Activated naive CD4-positive, alpha-beta T cell (primary cell): ENCODE data around the gene TEX55.
"Not testable (repeated sequence)": the region's sequence is repeated elsewhere in the genome, so short reads cannot be mapped to it uniquely, and the experiment has no call there.

Experiments
- DNase-seq, 4 experiments: peaks; one replicate each; lab custom pipeline; 2025; lab: John Stamatoyannopoulos, UW

TEX55 gene

DNA sequence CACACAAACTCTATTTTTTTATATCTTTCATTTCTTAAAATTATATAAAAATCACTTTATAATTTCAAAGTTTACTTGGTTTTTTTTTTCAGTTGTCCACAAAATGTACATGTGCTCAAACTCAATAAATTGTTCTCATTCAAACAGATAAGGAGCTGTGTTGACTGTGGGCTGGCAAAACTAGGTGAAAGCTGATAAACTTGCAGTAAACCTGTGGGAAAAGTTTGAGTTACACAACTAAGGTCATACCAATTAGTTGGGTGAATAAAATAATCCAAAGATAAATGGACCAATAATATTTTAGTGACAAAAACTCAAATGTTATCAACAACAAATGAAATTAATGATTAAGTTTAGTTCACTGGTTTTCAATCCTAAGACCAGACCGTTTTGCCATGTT, 14.8 kb downstream of the TEX55 start:
- DNase-seq = no peak

DNA sequence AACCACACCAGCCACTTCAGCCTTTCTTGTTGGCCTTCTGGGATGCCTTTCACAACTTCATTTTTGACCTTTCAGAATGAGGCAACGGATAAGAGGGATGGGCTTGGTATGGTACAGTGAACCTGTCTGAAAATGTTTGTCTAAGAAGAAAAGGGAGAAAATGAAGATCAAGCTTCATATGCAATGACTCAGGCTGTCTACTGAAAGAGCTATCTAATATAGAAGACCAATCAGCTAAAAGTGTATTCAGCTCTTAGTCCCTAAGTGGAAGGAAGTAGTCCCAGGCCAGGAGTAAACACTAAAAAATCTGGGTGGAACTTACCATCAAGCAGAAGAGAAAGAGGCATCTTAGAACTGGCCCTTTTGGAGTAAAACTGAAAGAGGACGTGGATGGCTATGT, 15.3 kb downstream of the TEX55 start:
- DNase-seq = no peak

DNA sequence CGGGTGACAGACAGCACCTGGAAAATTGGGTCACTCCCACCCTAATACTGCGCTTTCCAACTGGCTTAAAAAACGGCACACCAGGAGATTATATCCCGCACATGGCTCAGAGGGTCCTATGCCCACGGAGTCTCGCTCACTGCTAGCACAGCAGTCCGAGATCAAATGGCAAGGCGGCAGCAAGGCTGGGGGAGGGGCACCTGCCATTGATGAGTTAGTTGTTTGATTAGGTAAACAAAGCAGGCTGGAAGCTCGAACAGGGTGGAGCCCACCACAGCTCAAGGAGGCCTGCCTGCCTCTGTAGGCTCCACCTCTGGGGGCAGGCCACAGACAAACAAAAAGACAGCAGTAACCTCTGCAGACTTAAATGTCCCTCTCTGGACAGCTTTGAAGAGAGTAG, 18.8 kb downstream of the TEX55 start:
- not testable (repeated sequence) for DNase-seq

DNA sequence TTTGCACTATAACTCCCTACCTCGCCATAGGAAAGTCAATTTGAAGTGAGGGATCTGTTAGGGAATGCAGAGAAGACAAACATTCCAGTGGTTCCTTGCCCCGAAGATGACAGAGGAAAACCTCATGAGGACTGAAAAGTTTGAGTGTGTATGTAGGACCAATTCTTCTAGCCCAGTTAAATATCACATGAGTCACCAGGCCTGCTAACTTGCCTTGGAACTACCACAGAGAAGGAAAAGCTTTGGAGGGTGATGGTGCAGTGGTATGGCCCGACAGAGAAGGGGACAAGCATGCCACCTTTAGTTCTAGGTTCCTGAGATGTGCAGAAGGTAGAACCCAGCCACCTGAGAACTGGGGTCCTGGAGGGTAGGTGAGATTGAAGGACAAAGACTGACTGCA, 24.9 kb downstream of the TEX55 start:
- no peak for DNase-seq

DNA sequence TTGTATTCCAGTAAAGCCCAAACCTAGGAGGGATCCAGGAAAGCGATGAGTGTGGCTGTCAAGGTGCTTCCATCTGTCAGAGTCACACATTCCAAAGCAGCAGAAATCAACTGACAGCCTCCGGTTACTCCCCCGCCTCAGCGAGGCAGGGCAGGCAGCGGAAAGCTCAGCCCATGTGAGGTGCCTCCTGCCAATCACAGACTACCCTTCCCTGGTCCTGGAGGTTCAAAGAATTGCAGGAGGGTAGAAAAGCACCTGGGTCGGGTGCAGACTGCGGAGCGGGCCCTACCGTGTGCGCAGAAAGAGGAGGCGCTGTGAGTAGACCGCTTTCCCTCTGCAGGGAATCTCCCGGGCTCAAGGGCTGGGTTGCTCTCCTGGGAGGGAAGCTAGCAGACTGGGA, 27.4 kb downstream of the TEX55 start, which contains the start of gene UPK1B:
TSS of gene UPK1B (plus strand) at position 274 of the 400 bp plus-strand sequence. CDS start 13,144 bp downstream, outside the sequence.
- DNase-seq = no peak

DNA sequence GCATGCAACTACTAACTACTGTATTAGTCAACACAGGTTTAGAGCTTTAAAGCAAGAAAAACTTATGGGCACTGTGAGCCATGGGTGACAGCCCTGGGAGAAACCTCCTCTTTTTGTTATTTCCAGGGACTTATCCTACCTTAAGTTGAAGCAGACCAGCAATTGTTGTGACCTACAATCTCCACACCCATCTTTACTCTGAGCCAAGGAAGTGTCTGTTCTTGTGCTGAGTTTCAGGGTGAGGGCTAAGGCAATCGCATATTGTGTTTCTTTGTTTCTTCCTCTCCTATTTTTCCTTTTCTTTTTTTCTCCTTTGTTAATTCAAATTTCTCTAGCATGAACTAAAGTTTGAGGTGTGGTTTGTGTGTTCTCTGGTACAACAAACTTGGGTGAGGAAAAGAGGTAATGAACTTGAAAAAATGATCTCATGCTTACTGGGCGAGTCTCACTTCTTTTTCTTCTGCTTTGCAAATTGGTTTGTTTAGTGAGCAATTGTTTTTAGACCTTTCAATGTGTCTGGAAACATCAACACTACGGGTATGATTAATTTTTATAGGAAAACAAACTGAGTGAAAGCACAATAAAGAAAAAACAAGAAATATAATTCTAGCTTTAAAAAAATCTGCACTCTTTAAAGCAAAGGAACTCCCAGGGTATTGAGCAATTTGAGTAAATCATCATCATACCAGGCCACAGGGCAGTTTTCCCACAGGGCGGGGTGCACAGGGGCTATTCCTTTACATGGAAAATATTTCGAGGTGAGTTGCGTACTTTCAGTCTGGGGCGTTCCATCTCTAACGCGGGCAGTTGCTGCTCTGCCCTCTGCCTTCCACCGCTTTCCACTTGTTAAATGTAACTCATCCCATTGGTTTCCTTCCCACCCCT, 30.1 kb downstream of the TEX55 start:
- no peak for DNase-seq

DNA sequence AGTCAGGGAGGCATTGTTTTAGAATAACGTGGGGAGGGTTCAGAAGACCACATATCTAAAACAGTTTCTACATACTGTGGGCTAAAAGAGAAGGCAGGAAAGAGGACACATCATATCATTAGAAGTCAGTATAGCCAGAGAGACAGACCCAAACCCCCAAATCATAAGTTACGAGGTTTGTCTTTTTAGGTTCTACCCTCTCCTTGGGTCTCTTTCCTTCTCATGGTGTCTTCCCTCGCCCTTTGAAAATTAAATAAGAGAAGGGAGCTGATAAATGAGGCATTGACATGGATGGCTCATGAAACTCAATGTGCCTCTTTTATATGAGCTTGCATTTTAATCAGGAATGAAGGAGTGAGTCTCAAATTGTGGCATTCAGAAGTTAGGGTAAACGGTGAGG, 30.8 kb downstream of the TEX55 start:
- DNase-seq = no peak

DNA sequence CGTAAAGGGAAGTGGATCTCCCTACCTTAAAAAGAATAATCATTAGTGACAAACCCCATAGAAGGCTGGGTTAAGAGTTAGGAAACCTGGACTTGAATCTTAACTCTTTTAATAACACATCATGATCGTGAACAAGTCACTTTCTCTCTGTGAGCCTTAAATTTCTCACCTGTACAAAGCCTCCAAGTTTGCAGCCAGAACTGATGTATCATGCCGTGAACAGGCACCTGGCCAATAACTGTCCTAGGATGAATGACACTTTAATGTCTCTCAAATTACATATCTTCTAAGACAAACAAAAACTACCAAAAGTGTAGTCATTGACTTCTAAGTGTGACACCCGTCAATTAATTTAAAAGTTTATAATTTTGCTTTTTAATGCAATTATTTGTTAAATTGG, 31.4 kb downstream of the TEX55 start:
- DNase-seq = no peak

DNA sequence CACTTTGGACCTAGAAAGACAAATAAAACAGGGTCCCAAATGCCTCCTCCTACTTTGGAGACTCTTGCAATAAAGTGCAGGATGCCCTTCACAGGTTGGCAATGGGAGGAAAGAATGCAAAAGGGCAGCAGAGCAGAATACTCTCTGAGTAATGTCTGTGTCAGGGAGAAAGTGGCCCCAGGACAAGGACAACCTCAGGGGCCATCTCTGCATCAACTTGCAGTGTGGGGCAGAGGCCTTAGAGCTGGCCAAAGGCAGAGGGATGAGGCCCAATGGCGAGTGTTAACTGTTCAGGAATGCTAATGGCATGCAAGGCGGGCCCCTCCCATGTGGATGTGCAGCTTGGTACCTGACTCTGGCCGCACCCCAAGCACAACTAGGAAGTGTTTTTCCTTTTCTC, 35.8 kb downstream of the TEX55 start:
- no peak for DNase-seq

DNA sequence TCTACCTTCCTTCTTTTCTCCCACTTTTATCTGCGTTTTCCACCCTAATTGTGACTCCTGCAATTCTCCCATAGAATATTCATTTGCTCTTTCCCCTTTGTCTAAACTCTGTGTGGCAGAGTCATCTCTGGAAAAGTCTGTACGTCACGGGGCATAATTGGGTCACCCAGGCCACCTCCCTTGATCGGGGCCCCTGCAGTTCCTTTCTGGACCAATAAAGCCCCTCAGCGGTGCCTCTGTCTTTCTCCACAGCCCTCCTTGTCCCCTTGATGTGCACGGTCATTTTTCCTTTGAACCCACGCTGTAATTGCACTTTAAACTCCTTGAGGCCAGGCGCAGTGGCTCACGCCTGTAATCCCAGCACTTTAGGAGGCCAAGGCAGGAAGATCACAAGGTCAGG, 38.1 kb downstream of the TEX55 start:
- DNase-seq = no peak

DNA sequence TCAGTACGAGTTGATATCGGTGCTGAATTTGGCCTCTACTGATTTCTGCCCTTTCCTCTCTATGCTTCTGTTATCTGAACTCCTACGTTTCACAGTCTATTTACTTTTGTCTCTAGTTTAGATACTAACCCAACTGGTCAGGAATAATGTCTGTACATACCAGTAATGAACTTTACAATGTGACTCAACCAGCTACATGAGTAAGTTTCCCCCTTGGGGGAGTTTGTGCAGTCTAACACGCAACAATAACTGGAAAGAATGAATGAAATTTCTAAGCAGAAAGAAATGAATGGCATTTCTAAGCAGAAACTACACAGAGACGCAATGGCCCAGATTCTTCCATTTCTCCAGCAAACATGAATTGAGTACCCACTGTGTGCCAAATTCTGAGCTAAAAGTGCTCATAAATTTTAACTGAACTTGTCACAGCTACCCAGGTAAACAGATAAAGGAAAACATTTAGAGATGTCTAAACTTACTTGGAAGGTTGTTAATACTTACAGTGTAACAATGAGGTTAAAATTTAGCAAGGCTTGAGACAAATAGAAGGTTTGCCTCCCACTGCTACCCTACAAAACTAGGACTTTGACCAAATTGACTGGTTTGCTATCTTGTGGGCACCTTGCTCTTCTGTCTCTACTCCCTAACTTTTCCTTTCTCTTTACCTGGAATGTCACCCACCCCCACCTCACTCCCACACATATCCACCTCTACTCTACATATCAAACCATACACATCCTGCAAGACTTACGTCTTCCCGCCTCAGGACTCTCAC, 39.0 kb downstream of the TEX55 start:
- DNase-seq = no peak

DNA sequence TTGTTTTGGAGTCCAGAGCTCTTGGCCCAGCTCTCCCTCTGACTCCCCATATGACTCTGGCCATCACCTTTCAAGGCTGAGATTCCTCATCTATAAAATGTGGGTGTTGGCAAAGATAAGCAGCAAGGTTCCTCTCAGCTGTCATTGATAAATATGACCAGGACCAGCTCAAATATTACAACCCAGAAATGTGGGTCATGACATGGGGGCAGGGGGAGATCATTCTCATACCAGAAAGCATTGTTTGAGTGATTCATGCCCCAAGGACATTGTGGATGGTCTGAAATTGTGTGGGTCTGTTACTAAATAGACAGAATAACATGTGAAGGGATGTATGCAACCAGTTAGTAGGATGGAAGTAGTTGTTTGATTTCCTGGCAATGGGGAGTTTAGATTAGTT, 41.3 kb downstream of the TEX55 start:
- no peak for DNase-seq

DNA sequence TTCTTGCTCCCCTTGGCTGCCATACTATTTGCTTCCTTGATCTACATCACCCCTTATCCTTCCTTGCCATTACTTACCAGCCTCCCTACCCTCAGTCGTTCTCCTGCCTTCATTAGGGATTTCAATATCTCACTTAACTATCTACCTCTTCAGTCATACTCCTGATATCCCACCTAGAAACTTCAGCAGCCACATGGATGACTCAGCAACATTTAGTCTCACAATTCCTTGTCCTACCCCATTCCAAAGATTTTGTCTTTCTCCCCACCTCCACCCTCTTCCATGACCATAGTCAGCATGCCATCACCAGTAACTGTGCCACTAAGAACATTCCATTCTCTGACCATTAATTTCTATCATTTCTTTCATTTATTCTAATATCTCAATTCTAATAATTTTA, 45.8 kb downstream of the TEX55 start:
- no peak for DNase-seq

DNA sequence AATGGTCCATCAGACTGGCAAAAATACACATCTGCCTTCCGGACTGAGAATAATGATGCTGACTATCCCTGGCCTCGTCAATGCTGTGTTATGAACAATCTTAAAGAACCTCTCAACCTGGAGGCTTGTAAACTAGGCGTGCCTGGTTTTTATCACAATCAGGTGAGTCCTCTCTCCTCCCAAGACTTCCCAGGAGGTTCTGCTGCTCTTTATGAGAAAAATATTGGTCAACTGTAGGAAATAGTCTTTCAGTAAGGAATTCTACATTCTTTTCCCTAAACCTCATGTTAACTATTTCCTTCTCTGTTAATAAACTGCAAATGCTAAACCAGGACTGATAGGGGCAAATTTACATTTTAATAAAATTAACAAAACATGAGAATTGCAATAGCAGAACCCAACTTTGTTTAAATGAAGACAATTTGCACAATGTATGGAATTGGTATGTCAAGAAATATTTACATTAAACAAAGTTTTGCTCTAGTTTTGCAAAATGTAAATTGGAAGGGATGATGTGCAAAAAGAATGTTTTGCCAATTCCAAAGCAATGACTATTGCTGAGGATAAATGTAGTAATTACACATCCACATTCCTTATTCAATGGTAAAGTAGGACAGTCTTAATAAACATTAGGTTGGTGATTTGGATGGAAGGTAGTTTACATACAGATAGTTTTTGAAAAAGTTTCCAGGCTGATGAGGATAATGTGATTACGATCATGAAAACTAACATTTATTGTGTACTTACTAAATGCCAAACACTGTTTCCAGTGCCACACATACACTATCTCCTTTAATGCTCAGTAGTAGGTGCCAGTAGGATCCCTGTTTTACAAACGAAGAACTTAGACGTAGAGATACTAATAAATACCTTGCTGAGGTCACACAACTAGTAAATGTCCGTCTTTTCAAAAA, 48.5 kb downstream of the TEX55 start:
- no peak for DNase-seq

DNA sequence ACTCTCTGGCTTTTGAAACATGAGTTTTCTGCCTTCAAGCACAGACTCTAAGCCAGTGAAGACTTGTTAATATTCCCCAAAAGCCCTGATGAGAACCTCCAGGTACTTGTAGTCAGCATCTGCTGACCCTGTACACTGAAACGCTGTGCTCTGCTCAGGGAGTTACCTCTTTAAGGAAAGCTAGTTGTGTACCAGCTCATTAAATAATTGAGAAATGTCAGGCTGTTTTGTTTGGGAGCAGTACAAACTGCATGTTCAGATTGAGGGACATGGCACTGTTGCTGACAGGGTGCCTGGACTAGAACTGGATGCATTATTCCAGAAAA, 49.1 kb downstream of the TEX55 start:
- no peak for DNase-seq

DNA sequence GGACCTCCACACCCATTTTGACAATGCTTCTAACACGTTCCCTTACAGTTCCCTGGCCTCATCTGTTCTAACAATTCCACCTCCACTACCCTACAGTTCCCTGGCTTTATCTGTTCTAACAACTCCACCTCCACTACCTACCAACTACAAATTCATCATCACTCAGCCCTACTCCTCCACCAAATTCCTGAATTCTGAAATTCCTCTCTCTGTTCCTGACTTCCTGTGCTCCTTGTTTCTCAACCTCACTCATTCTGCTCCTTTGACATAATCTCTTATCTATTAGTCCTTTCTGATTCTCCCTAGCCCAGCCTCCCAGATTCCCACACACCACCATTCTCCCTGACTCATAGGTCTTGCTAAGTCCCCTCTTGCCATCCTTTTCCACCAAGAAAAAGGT, 49.9 kb downstream of the TEX55 start:
- DNase-seq = no peak
